ENCODE results near the gene ANKRD28.
"Not testable (repeated sequence)": the region's sequence is repeated elsewhere in the genome, so short reads cannot be mapped to it uniquely, and the experiment has no call there.

Gene ANKRD28

GRCh38 chr3:15743587-15744009 is 54.2 kb downstream of the ANKRD28 start:
- TF ChIP-seq FOXP2 (optimal IDR thresholded peaks at IDR 0.05; ENCODE audit: control extremely low read depth, extremely low read length, insufficient read depth) (no peak), POLR2AphosphoS5 (IDR thresholded peaks at IDR 0.05; ENCODE audit: borderline replicate concordance, low read depth, low read length) (no peak), EZH2 (IDR thresholded peaks at IDR 0.05) (no peak)
- Histone ChIP-seq H3K36me3 (ENCODE audit: insufficient read depth, low read length) (no peaks in the 10 kb centered on the region), H3K4me3 (no peak overlapping the region), H3K9ac (ENCODE audit: insufficient read length) (no peak overlapping the region), H3K27ac (no peak overlapping the region), H3K9me3 (ENCODE audit: low read depth, low read length) (no peaks in the 10 kb centered on the region)
- no peak for DNase-seq (ENCODE audit: low read depth, low spot score)

GRCh38 chr3:15742236-15742635 is 55.5 kb downstream of the ANKRD28 start:
- not testable (repeated sequence) for DNase-seq (ENCODE audit: low read depth, low spot score); H3K9ac ChIP-seq (ENCODE audit: insufficient read length); H3K4me3 ChIP-seq; H3K36me3 ChIP-seq (ENCODE audit: insufficient read depth, low read length); H3K27ac ChIP-seq; H3K9me3 ChIP-seq (ENCODE audit: low read depth, low read length)

GRCh38 chr3:15738616-15739005 is 59.2 kb downstream of the ANKRD28 start:
- H3K9ac ChIP-seq (ENCODE audit: insufficient read length); H3K27ac ChIP-seq; H3K4me3 ChIP-seq; H3K9me3 ChIP-seq (ENCODE audit: low read depth, low read length); H3K36me3 ChIP-seq (ENCODE audit: insufficient read depth, low read length); DNase-seq (ENCODE audit: low read depth, low spot score): not testable (repeated sequence)

- no peak for TF ChIP-seq EZH2 (IDR thresholded peaks at IDR 0.05)
- TF ChIP-seq FOXP2 (optimal IDR thresholded peaks at IDR 0.05; ENCODE audit: control extremely low read depth, extremely low read length, insufficient read depth): no peak
- TF ChIP-seq POLR2AphosphoS5 (IDR thresholded peaks at IDR 0.05; ENCODE audit: borderline replicate concordance, low read depth, low read length): no peak
- no peaks in the 10 kb centered on the region for H3K36me3 ChIP-seq (ENCODE audit: insufficient read depth, low read length)
- H3K4me3 ChIP-seq: no peak overlapping the region
- H3K27ac ChIP-seq: no peak overlapping the region
- H3K9ac ChIP-seq (ENCODE audit: insufficient read length): no peak overlapping the region
- H3K9me3 ChIP-seq (ENCODE audit: low read depth, low read length): no peaks in the 10 kb centered on the region
- DNase-seq (ENCODE audit: low read depth, low spot score): no peak
These were observed 66.8 kb downstream of the ANKRD28 start for GRCh38 chr3:15731024-15731423.

- no peaks in the 10 kb centered on the region for H3K36me3 ChIP-seq (ENCODE audit: insufficient read depth, low read length)
- H3K27ac ChIP-seq: no peak overlapping the region
- H3K9ac ChIP-seq (ENCODE audit: insufficient read length): no peak overlapping the region
- TF ChIP-seq POLR2AphosphoS5 (IDR thresholded peaks at IDR 0.05; ENCODE audit: borderline replicate concordance, low read depth, low read length) (no peak), FOXP2 (optimal IDR thresholded peaks at IDR 0.05; ENCODE audit: control extremely low read depth, extremely low read length, insufficient read depth) (no peak), EZH2 (IDR thresholded peaks at IDR 0.05) (no peak)
- H3K9me3 ChIP-seq (ENCODE audit: low read depth, low read length): no peaks in the 10 kb centered on the region
- no peak overlapping the region for H3K4me3 ChIP-seq
- no peak for DNase-seq (ENCODE audit: low read depth, low spot score)
These were observed 69.0 kb downstream of the ANKRD28 start for GRCh38 chr3:15728766-15729165.

- H3K27ac ChIP-seq: no peak overlapping the region
- TF ChIP-seq EZH2 (IDR thresholded peaks at IDR 0.05) (no peak), FOXP2 (optimal IDR thresholded peaks at IDR 0.05; ENCODE audit: control extremely low read depth, extremely low read length, insufficient read depth) (no peak), POLR2AphosphoS5 (IDR thresholded peaks at IDR 0.05; ENCODE audit: borderline replicate concordance, low read depth, low read length) (no peak)
- no peaks in the 10 kb centered on the region for H3K36me3 ChIP-seq (ENCODE audit: insufficient read depth, low read length)
- no peaks in the 10 kb centered on the region for H3K9me3 ChIP-seq (ENCODE audit: low read depth, low read length)
- no peak overlapping the region for H3K4me3 ChIP-seq
- DNase-seq (ENCODE audit: low read depth, low spot score): no peak
- H3K9ac ChIP-seq (ENCODE audit: insufficient read length): no peak overlapping the region
These were observed 70.9 kb downstream of the ANKRD28 start for GRCh38 chr3:15726881-15727280.

- Histone ChIP-seq H3K36me3 (ENCODE audit: insufficient read depth, low read length) (no peaks in the 10 kb centered on the region), H3K27ac (no peak overlapping the region), H3K4me3 (no peak overlapping the region), H3K9me3 (ENCODE audit: low read depth, low read length) (no peaks in the 10 kb centered on the region), H3K9ac (ENCODE audit: insufficient read length) (no peak overlapping the region)
- no peak for TF ChIP-seq FOXP2 (optimal IDR thresholded peaks at IDR 0.05; ENCODE audit: control extremely low read depth, extremely low read length, insufficient read depth)
- no peak for TF ChIP-seq EZH2 (IDR thresholded peaks at IDR 0.05)
- no peak for TF ChIP-seq POLR2AphosphoS5 (IDR thresholded peaks at IDR 0.05; ENCODE audit: borderline replicate concordance, low read depth, low read length)
- DNase-seq (ENCODE audit: low read depth, low spot score): no peak
These were observed 71.7 kb downstream of the ANKRD28 start for GRCh38 chr3:15726043-15726442.

GRCh38 chr3:15724446-15724845 is 73.3 kb downstream of the ANKRD28 start:
- DNase-seq (ENCODE audit: low read depth, low spot score): no peak
- TF ChIP-seq EZH2 (IDR thresholded peaks at IDR 0.05) (no peak), POLR2AphosphoS5 (IDR thresholded peaks at IDR 0.05; ENCODE audit: borderline replicate concordance, low read depth, low read length) (no peak), FOXP2 (optimal IDR thresholded peaks at IDR 0.05; ENCODE audit: control extremely low read depth, extremely low read length, insufficient read depth) (no peak)
- no peaks in the 10 kb centered on the region for H3K9me3 ChIP-seq (ENCODE audit: low read depth, low read length)
- H3K36me3 ChIP-seq (ENCODE audit: insufficient read depth, low read length): no peaks in the 10 kb centered on the region
- H3K9ac ChIP-seq (ENCODE audit: insufficient read length): no peak overlapping the region
- H3K27ac ChIP-seq: no peak overlapping the region
- no peak overlapping the region for H3K4me3 ChIP-seq

- no peaks in the 10 kb centered on the region for H3K36me3 ChIP-seq (ENCODE audit: insufficient read depth, low read length)
- TF ChIP-seq FOXP2 (optimal IDR thresholded peaks at IDR 0.05; ENCODE audit: control extremely low read depth, extremely low read length, insufficient read depth) (no peak), EZH2 (IDR thresholded peaks at IDR 0.05) (no peak), POLR2AphosphoS5 (IDR thresholded peaks at IDR 0.05; ENCODE audit: borderline replicate concordance, low read depth, low read length) (no peak)
- H3K4me3 ChIP-seq: no peak overlapping the region
- no peak overlapping the region for H3K9ac ChIP-seq (ENCODE audit: insufficient read length)
- no peak overlapping the region for H3K27ac ChIP-seq
- H3K9me3 ChIP-seq (ENCODE audit: low read depth, low read length): no peaks in the 10 kb centered on the region
- DNase-seq (ENCODE audit: low read depth, low spot score): no peak
These were observed 74.2 kb downstream of the ANKRD28 start for GRCh38 chr3:15723624-15723884.

All from SK-N-MC (cell line).